GM10248 (cell line): ENCODE data around the gene COL4A2.

Experiments
- CTCF ChIA-PET: fragments of 300-600 bp; sonication (Branson Sonifier 250); formaldehyde crosslinking; extraction: SDS; loops from one replicate; lab custom pipeline; 2021; ENCODE audit warnings: antibody characterized with exemption; lab: Yijun Ruan, JAX
- POLR2A ChIA-PET: fragments of 350-650 bp; sonication (Branson Sonifier 250); formaldehyde crosslinking; extraction: SDS; loops from one replicate; lab custom pipeline; 2020; ENCODE audit warnings: antibody characterized with exemption; lab: Yijun Ruan, JAX
- DNase-seq: peaks from one replicate; pipeline ENCODE4 v3.0.0; 2012; ENCODE audit errors: extremely low spot score
- CTCF ChIP-seq: IDR thresholded peaks from 2 replicates; pipeline ENCODE4 v1.5.1; 2012; ENCODE audit warnings: mild to moderate bottlenecking, low read depth; ENCODE audit errors: extremely low read depth, missing control alignments, control extremely low read depth

COL4A2 gene

GRCh38 chr13:110398564-110399507, 91.8 kb downstream of the COL4A2 start:
- ChIA-PET POLR2A (no interaction called here), CTCF (interaction anchor here (0.7 to 2.0 kb wide), 2 partner anchors 12 to 13 kb away, joined by 4 to 6 read pairs; no protein-coding TSS in a partner anchor)
- TF ChIP-seq CTCF, result no peak
- no peak for DNase-seq

GRCh38 chr13:110399801-110400200, 92.7 kb downstream of the COL4A2 start:
- no peak for TF ChIP-seq CTCF
- CTCF ChIA-PET, result interaction anchor here (1.2 to 2.0 kb wide), 2 partner anchors 12 to 44 kb away, joined by 3 to 6 read pairs; no protein-coding TSS in a partner anchor
- POLR2A ChIA-PET, result no interaction called here
- no peak for DNase-seq

GRCh38 chr13:110400786-110401533, 93.9 kb downstream of the COL4A2 start:
- ChIA-PET CTCF (interaction anchor here (0.9 to 2.1 kb wide), 5 partner anchors 9 to 179 kb away, joined by 3 to 8 read pairs (median 3); no protein-coding TSS in a partner anchor), POLR2A (no interaction called here)
- TF ChIP-seq CTCF, result no peak
- DNase-seq, result no peak

- no peak for TF ChIP-seq CTCF
- POLR2A ChIA-PET, result no interaction called here
- CTCF ChIA-PET, result interaction anchor here (1.9 to 2.1 kb wide), 2 partner anchors 10 to 181 kb away, joined by 6 read pairs; no protein-coding TSS in a partner anchor
- DNase-seq, result no peak
Observed at GRCh38 chr13:110402299-110403069, 95.4 kb downstream of the COL4A2 start.

GRCh38 chr13:110403315-110403714, 96.2 kb downstream of the COL4A2 start:
- no peak for DNase-seq
- CTCF ChIA-PET, result interaction anchor here (1.9 kb wide), 1 partner anchor 9 kb away, joined by 6 read pairs; no protein-coding TSS in a partner anchor
- TF ChIP-seq CTCF, result no peak
- POLR2A ChIA-PET, result no interaction called here
